M059J (cell line): Measurements from ENCODE around the gene HTR3B. TPM values are rescaled to one million over a fixed set of nuclear protein-coding genes. Genes with fewer than 3 reads are reported as not detected.
"Not testable (repeated sequence)": the region's sequence is repeated elsewhere in the genome, so short reads cannot be mapped to it uniquely, and the experiment has no call there.

Source experiments
- DNase-seq: peaks from one replicate; pipeline ENCODE4 v3.0.0-alpha.2; 2012; ENCODE audit warnings: low read depth
- total RNA-seq: library from RNA; depleted of rRNA; stranded (reverse); fragments of >200 nt; shearing (Covaris generic); gene quantifications from 2 replicates; pipeline ENCODE4 v1.2.3, GENCODE V29; 2014

Gene HTR3B
- total RNA-seq, 1 experiment from 2014 or later, result not detected

DNA sequence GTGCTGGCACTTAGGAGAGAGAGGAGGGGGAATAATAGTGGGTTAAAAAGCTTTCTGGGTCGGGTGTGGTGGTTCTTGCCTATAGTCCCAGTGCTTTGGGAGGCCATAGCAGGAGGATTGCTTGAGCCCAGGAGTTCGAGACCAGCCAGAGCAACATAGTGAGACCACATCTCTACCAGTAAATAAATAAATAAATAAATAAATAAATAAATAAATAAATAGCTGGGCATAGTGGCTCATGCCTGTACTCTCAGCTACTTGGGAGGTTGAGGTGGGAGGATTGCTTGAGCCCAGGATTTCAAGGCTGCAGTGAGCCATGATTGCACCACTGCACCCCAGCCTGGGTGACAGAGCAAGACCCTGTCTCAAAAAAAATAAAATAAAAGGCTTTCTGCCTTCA lies 41.6 kb downstream of the HTR3B start:
- not testable (repeated sequence) for DNase-seq

- DNase-seq, result no peak
These were observed 43.4 kb downstream of the HTR3B start for GRCh38 chr11:113947994-113948393.

GRCh38 chr11:113949891-113950290 lies 45.3 kb downstream of the HTR3B start:
- no peak for DNase-seq

- DNase-seq, result no peak
These were observed 46.9 kb downstream of the HTR3B start for GRCh38 chr11:113951537-113951936.

DNA sequence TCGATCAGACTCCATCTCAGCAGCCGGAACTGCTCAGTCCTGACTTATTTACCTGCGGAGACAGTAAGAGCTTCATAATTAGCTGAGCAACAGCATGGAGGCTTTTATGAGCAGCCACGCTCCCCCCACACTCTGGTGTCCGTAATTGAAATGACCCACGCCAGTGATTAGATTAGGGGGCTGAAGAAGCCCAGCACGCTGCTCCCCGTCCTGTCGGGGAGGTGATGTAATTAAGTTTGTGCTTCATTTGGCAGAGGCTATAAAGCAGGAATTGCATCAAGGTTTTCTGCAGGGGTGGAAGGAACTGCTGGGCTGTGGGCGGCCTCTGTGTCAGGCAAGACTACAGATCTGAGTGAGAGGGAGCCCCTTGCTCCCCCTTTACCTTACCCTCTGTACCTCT lies 47.5 kb downstream of the HTR3B start:
- DNase-seq, result no peak

GRCh38 chr11:113952588-113952987 lies 48.0 kb downstream of the HTR3B start:
- no peak for DNase-seq

- no peak for DNase-seq
These were observed 49.6 kb downstream of the HTR3B start for GRCh38 chr11:113954235-113954634.

- DNase-seq, result no peak
These were observed 52.4 kb downstream of the HTR3B start for GRCh38 chr11:113956986-113957385.

- no peak for DNase-seq
These were observed 56.2 kb downstream of the HTR3B start for GRCh38 chr11:113960702-113961330.

- no peak for DNase-seq
These were observed 62.8 kb downstream of the HTR3B start for GRCh38 chr11:113967361-113967760.

- DNase-seq, result no peak
These were observed 67.1 kb downstream of the HTR3B start for GRCh38 chr11:113971506-113972195.

DNA sequence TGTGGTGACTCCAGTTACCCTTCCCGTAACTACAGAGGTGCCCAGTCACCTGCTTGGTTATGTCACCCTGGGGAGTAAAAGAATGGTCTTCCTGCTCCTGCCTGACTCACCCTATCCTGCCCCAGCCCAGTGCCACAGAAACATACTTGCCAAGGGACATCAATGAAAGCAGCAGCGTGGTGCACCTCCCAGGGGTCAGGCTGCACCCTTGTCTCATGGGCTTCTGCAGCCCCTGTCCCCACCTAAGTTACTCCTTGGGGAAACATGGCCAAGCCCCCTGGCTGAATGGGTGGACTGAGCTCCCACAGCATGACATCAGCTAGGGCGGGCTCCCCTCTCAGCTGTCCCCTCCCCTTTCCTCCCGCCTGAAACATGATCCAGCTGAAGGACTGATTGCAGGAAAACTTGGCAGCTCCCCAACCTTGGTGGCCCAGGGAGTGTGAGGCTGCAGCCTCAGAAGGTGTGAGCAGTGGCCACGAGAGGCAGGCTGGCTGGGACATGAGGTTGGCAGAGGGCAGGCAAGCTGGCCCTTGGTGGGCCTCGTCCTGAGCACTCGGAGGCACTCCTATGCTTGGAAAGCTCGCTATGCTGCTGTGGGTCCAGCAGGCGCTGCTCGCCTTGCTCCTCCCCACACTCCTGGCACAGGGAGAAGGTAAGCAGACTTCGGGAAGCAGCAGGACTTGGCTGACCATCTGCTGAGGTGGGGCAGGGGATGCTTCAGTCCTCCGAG lies 70.3 kb downstream of the HTR3B start, which contains the start of gene HTR3A:
HTR3A (plus strand) TSS at position 368 of the 730 bp plus-strand sequence; CDS start at position 586, 218 bp downstream.
- peak; percentile 60 for DNase-seq

DNA sequence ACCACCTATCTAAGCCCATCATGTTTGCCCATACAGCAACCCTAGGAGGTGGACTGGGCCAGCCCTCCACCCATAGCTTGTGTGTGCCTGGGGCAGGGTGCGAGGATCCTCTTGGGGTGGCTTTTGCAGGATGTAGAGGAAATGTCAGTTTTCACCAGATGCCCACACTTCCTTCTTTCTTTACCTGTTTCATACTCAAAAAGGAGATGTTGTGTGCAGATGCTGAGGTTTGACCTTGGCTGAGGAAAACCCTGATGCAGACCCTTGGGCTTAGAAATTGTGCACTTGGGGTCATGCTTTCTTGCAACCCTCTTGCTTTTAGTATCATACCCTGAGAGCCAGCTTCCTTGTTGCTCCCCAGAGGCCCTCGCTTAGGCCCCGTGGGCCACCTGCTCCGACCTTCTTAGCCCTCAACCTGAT lies 72.5 kb downstream of the HTR3B start:
- no peak for DNase-seq

- no peak for DNase-seq
These were observed 73.1 kb downstream of the HTR3B start for GRCh38 chr11:113977701-113978100.

DNA sequence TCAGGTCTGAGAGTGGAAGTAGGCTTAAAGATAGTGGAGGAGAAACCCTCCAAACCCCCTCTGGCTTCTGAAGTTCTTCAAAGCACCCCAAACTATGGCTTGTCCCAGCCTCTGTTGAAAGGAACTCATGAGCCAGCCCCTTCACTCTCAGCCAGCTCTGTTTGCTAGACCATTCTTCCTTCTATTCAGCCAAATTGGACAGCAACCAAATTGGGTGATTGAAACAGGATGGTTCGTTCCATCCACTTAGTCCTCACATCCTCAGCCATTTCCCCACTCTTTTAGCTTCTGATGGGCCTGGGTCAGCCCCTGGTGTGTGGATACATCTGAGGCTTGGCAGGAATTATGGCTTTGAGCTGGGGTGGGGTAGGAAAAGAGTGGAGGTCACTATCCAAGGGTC lies 74.8 kb downstream of the HTR3B start:
- no peak for DNase-seq

DNA sequence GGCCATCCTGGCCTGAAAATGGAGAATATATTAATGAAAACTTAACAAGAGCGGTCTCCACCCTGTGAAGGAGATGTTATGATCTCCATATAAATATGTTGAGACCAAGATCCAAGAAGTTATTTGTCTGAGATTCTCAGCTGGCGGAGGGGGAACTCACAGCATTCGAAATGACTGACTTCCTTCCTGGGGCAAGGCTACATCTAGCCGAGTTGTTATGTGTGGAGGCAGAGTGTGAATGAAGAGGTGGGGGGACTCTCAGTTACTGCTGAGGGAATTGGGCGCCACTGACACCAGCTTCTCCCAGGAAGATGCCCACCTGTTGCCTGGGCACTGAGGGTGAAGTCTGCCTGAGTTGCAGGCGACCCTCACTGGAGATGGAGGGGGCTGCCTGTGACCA lies 76.2 kb downstream of the HTR3B start:
- no peak for DNase-seq

DNA sequence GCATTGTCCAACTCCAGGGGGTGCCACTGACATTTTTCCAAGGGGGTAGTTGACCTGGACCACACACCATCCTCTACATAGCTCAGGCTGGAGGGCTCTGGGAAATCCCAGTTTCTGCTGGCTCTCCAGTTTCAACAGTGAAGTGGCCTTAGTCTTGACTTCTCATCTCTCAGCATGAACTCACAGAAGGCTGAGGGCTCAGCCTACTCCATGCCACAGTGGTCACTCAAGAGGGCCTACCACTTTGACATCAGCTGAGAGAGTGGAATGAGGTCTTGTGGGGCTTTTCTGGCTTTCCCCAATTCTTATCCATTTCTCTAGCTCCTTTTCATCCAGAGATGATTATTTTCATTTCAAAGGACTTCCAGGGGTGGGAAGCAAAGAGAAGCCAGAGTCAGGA lies 77.7 kb downstream of the HTR3B start:
- DNase-seq, result no peak

DNA sequence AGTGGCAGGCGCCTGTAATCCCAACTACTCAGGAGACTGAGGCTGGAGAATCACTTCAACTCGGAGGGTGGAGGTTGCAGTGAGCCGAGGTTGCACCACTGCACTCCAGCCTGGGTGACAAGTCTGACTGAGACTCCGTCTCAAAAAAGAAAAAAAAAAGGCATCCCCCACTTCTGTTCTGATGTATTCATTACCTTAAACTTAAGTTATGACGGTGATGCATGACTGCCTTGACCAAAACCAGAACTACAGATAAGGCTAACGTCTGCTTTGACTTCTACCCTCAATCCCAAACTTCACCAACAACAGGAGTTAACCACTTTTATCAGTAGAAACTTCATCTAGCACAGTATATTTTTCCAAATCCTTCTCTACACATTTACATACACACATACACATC lies 80.2 kb downstream of the HTR3B start:
- no peak for DNase-seq

DNA sequence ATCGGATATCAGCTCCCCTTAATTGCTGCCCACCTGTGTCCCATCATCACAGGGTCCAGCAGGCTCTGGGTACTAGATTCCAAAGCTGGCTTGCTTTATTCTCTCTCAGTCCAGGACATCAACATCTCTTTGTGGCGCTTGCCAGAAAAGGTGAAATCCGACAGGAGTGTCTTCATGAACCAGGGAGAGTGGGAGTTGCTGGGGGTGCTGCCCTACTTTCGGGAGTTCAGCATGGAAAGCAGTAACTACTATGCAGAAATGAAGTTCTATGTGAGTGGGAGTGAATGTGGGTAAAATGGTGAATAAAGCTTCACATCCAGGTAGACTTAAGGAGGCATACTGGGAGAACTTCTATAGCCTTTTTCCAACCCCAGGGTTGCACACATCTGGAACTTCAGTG lies 81.3 kb downstream of the HTR3B start:
- DNase-seq, result no peak

GRCh38 chr11:113986351-113987140 lies 82.0 kb downstream of the HTR3B start:
- DNase-seq, result no peak

- DNase-seq, result no peak
These were observed 84.8 kb downstream of the HTR3B start for GRCh38 chr11:113989381-113989780.

- DNase-seq, result no peak
These were observed 85.3 kb downstream of the HTR3B start for GRCh38 chr11:113989916-113990315.
